ENCODE data around the gene TARM1.

- TF ChIP-seq, protein P1, sequence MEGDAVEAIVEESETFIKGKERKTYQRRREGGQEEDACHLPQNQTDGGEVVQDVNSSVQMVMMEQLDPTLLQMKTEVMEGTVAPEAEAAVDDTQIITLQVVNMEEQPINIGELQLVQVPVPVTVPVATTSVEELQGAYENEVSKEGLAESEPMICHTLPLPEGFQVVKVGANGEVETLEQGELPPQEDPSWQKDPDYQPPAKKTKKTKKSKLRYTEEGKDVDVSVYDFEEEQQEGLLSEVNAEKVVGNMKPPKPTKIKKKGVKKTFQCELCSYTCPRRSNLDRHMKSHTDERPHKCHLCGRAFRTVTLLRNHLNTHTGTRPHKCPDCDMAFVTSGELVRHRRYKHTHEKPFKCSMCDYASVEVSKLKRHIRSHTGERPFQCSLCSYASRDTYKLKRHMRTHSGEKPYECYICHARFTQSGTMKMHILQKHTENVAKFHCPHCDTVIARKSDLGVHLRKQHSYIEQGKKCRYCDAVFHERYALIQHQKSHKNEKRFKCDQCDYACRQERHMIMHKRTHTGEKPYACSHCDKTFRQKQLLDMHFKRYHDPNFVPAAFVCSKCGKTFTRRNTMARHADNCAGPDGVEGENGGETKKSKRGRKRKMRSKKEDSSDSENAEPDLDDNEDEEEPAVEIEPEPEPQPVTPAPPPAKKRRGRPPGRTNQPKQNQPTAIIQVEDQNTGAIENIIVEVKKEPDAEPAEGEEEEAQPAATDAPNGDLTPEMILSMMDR (IDR thresholded peaks at IDR 0.05; ENCODE audit: poor library complexity, severe bottlenecking) = no peak
- no peak for TF ChIP-seq EZH2 (IDR thresholded peaks at IDR 0.05; ENCODE audit: borderline replicate concordance, insufficient read depth, low read length, poor library complexity, severe bottlenecking)
- TF ChIP-seq POLR2AphosphoS5 (IDR thresholded peaks at IDR 0.05) = no peak
- no peak for TF ChIP-seq RAD21 (conservative IDR thresholded peaks at IDR 0.05)
- no peak for TF ChIP-seq MXI1 (conservative IDR thresholded peaks at IDR 0.05; ENCODE audit: poor library complexity, severe bottlenecking)
- TF ChIP-seq EP300 (conservative IDR thresholded peaks at IDR 0.05; ENCODE audit: poor library complexity, severe bottlenecking) = no peak
- TF ChIP-seq TAF1 (IDR thresholded peaks at IDR 0.05; ENCODE audit: low read depth) = no peak
- TF ChIP-seq SMC3 (conservative IDR thresholded peaks at IDR 0.05; ENCODE audit: poor library complexity) = no peak
Measured at GRCh38 chr19:54108496-54108895, 27.3 kb upstream of the TARM1 start.
